BJ (cell line): ENCODE data around the gene GTF2H4. TPM values are rescaled to one million over a fixed set of nuclear protein-coding genes. Genes with fewer than 3 reads are reported as not detected.
"Not testable (repeated sequence)": the region's sequence is repeated elsewhere in the genome, so short reads cannot be mapped to it uniquely, and the experiment has no call there.

Source experiments
- CTCF ChIA-PET: fragments of 350-600 bp; formaldehyde crosslinking; extraction: SDS; loops from one replicate; lab custom pipeline; 2021; ENCODE audit warnings: antibody characterized with exemption, inconsistent platforms; lab: Yijun Ruan, JAX
- POLR2A ChIA-PET: fragments of 300-600 bp; sonication (Branson Sonifier 250); formaldehyde crosslinking; extraction: SDS; loops from one replicate; lab custom pipeline; 2021; ENCODE audit warnings: antibody characterized with exemption; lab: Charles Lee
- DNase-seq: peaks from one replicate; pipeline ENCODE4 v3.0.0-alpha.2; 2011; ENCODE audit warnings: low read depth
- H3K27me3 ChIP-seq: 2 replicates; pipeline ENCODE4 v1.6.0; 2011; ENCODE audit warnings: low read length; ENCODE audit not compliant: control insufficient read depth, insufficient read depth
- H3K36me3 ChIP-seq: 2 replicates; pipeline ENCODE4 v1.5.1; 2011; ENCODE audit warnings: low read length; ENCODE audit not compliant: control insufficient read depth, insufficient read depth
- H3K4me3 ChIP-seq: 2 replicates; pipeline ENCODE4 v1.5.1; 2011; ENCODE audit warnings: low read depth, mild to moderate bottlenecking, control low read depth, low read length
- polyA plus RNA-seq: library from polyadenylated mRNA; depleted of rRNA; stranded (reverse); fragments of >200 nt; gene quantifications from 2 replicates; pipeline ENCODE4 v1.2.3, GENCODE V29; 2011
- TF ChIP-seq, protein P1 (sequence below): IDR thresholded peaks from 2 replicates; pipeline ENCODE4 v1.5.1; 2011; ENCODE audit warnings: low read depth, mild to moderate bottlenecking, control low read depth, inconsistent platforms, low read length, moderate library complexity; ENCODE audit not compliant: insufficient read depth

The GTF2H4 gene
- polyA plus RNA-seq, 1 experiment: 28.2 TPM

DNA sequence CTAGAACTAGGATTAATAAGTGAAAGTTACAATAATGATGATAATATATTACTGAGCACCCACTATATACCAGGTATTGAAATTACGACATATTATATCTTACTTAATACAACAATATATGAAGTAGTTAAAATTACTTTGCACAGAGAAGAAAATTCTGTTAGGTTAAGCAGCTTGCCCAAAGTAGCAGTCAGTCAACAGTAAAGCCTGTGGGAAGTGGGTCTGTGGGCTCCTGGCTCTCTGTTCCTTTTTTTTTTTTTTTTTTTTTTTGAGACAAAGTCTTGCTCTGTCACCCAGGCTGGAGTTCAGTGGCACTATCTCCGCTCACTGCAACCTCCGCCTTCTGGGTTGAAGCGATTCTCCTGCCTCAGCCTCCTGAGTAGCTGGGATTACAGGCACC lies 4.8 kb upstream of the GTF2H4 start:
- no peak for DNase-seq
- Histone ChIP-seq H3K36me3 (peaks cover 9% of the 10 kb centered on the region), H3K4me3 (no peak overlapping the region), H3K27me3 (no peaks in the 10 kb centered on the region)
- CTCF ChIA-PET: interaction anchor here (1.1 kb wide), 1 partner anchor 18 kb away, joined by 3 read pairs; no protein-coding TSS in a partner anchor
- POLR2A ChIA-PET: no interaction called here
- TF ChIP-seq, protein P1, sequence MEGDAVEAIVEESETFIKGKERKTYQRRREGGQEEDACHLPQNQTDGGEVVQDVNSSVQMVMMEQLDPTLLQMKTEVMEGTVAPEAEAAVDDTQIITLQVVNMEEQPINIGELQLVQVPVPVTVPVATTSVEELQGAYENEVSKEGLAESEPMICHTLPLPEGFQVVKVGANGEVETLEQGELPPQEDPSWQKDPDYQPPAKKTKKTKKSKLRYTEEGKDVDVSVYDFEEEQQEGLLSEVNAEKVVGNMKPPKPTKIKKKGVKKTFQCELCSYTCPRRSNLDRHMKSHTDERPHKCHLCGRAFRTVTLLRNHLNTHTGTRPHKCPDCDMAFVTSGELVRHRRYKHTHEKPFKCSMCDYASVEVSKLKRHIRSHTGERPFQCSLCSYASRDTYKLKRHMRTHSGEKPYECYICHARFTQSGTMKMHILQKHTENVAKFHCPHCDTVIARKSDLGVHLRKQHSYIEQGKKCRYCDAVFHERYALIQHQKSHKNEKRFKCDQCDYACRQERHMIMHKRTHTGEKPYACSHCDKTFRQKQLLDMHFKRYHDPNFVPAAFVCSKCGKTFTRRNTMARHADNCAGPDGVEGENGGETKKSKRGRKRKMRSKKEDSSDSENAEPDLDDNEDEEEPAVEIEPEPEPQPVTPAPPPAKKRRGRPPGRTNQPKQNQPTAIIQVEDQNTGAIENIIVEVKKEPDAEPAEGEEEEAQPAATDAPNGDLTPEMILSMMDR: no peak

DNA sequence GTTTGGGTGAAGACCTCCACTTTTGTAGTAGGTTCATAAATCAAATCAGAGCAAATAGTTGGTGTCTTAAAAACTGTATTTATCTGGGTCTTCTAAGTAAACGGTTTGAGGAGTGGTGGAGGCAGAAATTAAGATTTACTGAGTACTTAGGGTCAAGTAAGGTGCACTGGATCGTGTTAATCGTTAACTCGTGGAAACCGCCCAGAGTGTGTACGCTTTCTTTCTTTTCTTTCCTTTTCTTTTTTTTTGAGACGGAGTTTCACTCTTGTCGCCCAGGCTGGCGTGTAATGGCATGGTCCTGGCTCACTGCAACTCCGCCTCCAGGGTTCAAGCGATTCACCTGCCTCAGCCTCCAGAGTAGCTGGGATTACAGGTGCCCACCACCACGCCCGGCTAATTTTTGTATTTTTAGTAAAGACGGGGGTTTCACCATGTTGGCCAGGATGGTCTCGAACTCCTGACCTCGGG lies 683 bp upstream of the GTF2H4 start:
- not testable (repeated sequence) for H3K27me3 ChIP-seq, DNase-seq
- peak overlapping the region; percentile 77 for H3K4me3 ChIP-seq
- ChIA-PET POLR2A (interaction anchor here (0.6 to 0.7 kb wide), 2 partner anchors 24 to 705 kb away, joined by 3 read pairs; no protein-coding TSS in a partner anchor), CTCF (interaction anchor here (0.9 to 2.9 kb wide), 8 partner anchors 7 to 172 kb away, joined by 3 to 19 read pairs (median 3); partner anchors contain the start of gene VARS2)
- H3K36me3 ChIP-seq: peaks cover 17% of the 10 kb centered on the region

DNA sequence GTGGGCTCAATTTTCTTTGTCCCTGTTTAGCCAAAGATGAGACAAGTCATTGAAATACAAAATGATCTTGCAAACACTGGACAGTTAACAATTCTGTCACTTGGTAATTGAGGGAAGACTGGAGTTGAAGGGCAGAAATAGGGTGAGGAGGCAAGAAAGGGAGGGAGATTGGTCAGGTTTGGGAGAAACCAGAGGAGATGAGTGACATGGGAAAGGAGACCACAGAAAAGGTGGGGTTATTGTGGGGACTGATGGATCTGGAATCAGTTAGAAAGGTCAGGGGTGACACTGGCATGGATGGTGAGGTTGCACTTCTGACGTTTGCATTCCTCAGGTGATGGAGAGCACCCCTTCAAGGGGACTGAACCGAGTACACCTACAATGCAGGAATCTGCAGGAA lies 693 bp downstream of the GTF2H4 start:
- Histone ChIP-seq H3K27me3 (no peaks in the 10 kb centered on the region), H3K4me3 (peak overlapping the region; percentile 77), H3K36me3 (peaks cover 18% of the 10 kb centered on the region)
- TF ChIP-seq, protein P1: no peak
- CTCF ChIA-PET: interaction anchor here (1.3 to 12.2 kb wide), 5 partner anchors 24 to 171 kb away, joined by 3 to 194 read pairs (median 5); no protein-coding TSS in a partner anchor
- no peak for DNase-seq
- POLR2A ChIA-PET: no interaction called here

DNA sequence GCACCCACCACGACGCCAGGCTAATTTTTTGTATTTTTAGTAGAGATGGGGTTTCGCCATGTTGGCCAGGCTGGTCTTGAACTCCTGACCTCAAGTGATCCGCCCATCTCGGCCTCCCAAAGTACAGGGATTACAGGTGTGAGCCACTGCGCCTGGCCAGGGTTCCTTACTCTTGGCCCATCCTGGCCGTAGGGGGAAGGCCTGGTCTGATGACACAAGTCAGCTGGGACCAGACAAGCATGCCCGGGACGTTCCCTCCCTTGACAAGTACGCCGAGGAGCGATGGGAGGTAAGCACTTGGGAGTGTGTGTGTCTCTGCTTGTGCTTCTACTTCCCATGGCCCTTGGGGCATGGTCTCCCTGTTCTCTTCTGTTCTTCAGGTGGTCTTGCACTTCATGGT lies 2.5 kb downstream of the GTF2H4 start:
- H3K4me3 ChIP-seq, DNase-seq, H3K27me3 ChIP-seq, POLR2A ChIA-PET: not testable (repeated sequence)
- CTCF ChIA-PET: interaction anchor here (1.2 to 12.2 kb wide), 3 partner anchors 166 to 188 kb away, joined by 3 to 194 read pairs (median 7); no protein-coding TSS in a partner anchor
- peaks cover 18% of the 10 kb centered on the region for H3K36me3 ChIP-seq

DNA sequence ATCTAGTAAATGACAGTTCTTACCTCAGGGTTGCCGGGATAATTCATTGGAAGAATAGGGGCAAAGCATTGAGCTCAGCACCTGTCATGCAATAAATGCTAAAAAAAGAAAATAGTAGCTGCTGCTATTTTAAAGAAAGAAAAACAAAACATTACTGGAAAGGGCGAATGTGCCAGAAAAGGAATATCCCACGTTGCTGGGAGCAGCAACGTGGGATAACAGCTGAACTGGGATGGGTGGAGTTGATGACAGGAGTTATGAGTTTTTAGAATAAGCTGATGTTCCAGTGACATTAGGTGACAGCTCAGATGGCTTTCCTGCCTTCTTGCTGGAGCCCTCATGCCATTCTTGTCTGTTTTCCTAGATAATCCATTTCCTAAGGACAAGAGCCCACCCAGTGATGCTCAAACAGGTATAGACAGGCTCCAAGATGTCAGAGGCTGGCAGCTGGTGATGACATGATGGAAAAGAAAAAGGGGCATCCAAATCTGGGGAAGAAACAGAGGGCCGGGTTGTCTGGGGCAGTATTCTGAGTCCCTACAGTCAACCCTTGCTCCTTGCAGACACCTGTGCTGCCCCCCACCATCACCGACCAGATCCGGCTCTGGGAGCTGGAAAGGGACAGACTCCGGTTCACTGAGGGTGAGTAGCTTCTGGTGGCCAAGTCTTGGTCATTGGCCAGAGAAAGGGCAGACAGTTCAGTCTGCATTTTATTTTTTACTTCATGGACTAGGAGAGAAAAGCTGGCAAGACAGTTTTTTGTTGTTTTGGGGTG lies 4.9 kb downstream of the GTF2H4 start:
- Histone ChIP-seq H3K36me3 (peaks cover 24% of the 10 kb centered on the region), H3K4me3 (no peak overlapping the region), H3K27me3 (no peaks in the 10 kb centered on the region)
- ChIA-PET POLR2A (interaction anchor here (0.6 to 1.5 kb wide), 3 partner anchors 92 to 180 kb away, joined by 3 to 15 read pairs (median 4); no protein-coding TSS in a partner anchor), CTCF (interaction anchor here (0.8 to 12.2 kb wide), 17 partner anchors 7 to 240 kb away, joined by 3 to 194 read pairs (median 22); partner anchors contain the start of genes DDR1, DHX16 and SFTA2)
- DNase-seq: no peak
- TF ChIP-seq, protein P1: no peak

DNA sequence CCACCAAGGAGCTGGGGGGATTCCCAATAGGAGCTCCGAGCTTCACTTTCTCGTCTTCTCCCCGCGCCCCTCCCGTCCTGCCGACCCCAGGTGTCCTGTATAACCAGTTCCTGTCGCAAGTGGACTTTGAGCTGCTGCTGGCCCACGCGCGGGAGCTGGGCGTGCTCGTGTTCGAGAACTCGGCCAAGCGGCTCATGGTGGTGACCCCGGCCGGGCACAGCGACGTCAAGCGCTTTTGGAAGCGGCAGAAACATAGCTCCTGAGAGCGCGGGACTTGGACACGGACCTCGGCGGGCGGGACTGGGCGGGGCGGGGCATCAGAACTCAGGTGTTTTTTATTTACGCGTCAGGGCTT lies 5.7 kb downstream of the GTF2H4 start:
- H3K36me3 ChIP-seq: peaks cover 24% of the 10 kb centered on the region
- H3K27me3 ChIP-seq: no peaks in the 10 kb centered on the region
- peak overlapping the region; percentile 37 for H3K4me3 ChIP-seq
- no peak for DNase-seq
- ChIA-PET CTCF (interaction anchor here (0.6 to 12.2 kb wide), 24 partner anchors 8 to 241 kb away, joined by 3 to 194 read pairs (median 10); partner anchors contain the start of genes DDR1, DHX16 and SFTA2), POLR2A (interaction anchor here (0.6 to 1.5 kb wide), 3 partner anchors 93 to 179 kb away, joined by 3 to 15 read pairs (median 4); no protein-coding TSS in a partner anchor)
- TF ChIP-seq, protein P1: no peak
